Panc1 (cell line): ENCODE results near the gene C16orf74. TPM values are rescaled to one million over a fixed set of nuclear protein-coding genes. Genes with fewer than 3 reads are reported as not detected.

Experiments used
- ATAC-seq: fragments of 200-7000 bp; cut with Tn5 transposase; 2 replicates; pipeline ENCODE4 v1.9.1; 2020; ENCODE audit warnings: mild to moderate bottlenecking, moderate library complexity
- BruUV-seq: library from RNA; stranded (reverse); fragments of 400-500 nt; replicated peaks from 2 replicates; lab custom pipeline; 2021; lab: Mats Ljungman, UMichigan
- CTCF ChIA-PET: fragments of 300-600 bp; sonication (Branson Sonifier 250); formaldehyde crosslinking; loops from one replicate; lab custom pipeline; 2022; ENCODE audit warnings: antibody characterized with exemption; lab: Charles Lee
- POLR2A ChIA-PET: fragments of 300-600 bp; sonication (Branson Sonifier 250); formaldehyde crosslinking; loops from one replicate; lab custom pipeline; 2022; ENCODE audit warnings: antibody characterized with exemption; lab: Charles Lee
- DNase-seq: peaks from one replicate; pipeline ENCODE4 v3.0.0-alpha.2; 2010; ENCODE audit warnings: low read depth, low spot score
- H3K27ac ChIP-seq: 2 replicates; pipeline ENCODE4 v1.5.1; 2011; ENCODE audit warnings: mild to moderate bottlenecking, low read length, inconsistent platforms
- H3K27me3 ChIP-seq: fragments of 200-500 bp; sonication (Bioruptor generic); 2 replicates; pipeline ENCODE4 v1.6.0; 2014; ENCODE audit warnings: low read length, inconsistent platforms; ENCODE audit not compliant: control insufficient read depth, insufficient read depth
- H3K36me3 ChIP-seq: fragments of 200-500 bp; sonication (Bioruptor generic); 2 replicates; pipeline ENCODE4 v1.5.1; 2014; ENCODE audit warnings: inconsistent platforms, mild to moderate bottlenecking, low read length, moderate library complexity; ENCODE audit not compliant: control insufficient read depth, insufficient read depth
- H3K4me1 ChIP-seq: 2 replicates; pipeline ENCODE4 v1.5.1; 2011; ENCODE audit warnings: inconsistent platforms, mild to moderate bottlenecking, low read length, moderate library complexity; ENCODE audit not compliant: control insufficient read depth, insufficient read depth
- H3K4me3 ChIP-seq, 2 experiments: 2 replicates each; pipeline ENCODE4 v1.5.1; 2011 to 2012; ENCODE audit warnings: low read depth in 2 of 2, low read length in 2 of 2, mild to moderate bottlenecking in 2 of 2, inconsistent platforms in 1 of 2, moderate library complexity in 1 of 2
- H3K9me3 ChIP-seq: fragments of 200-500 bp; sonication (Bioruptor generic); 2 replicates; pipeline ENCODE4 v1.5.1; 2014; ENCODE audit warnings: low read depth, mild to moderate bottlenecking, inconsistent platforms, low read length, moderate library complexity; ENCODE audit not compliant: control insufficient read depth, insufficient read depth
- POLR2AphosphoS5 ChIP-seq: IDR thresholded peaks from 2 replicates; pipeline ENCODE4 v1.6.1; 2012; ENCODE audit warnings: mild to moderate bottlenecking, low read depth, low read length, moderate library complexity
- SIN3A ChIP-seq: IDR thresholded peaks from 2 replicates; pipeline ENCODE4 v1.6.1; 2012; ENCODE audit warnings: low read depth, mild to moderate bottlenecking, low read length, moderate library complexity, borderline replicate concordance; ENCODE audit not compliant: insufficient read depth
- TCF7L2 ChIP-seq: IDR thresholded peaks from 2 replicates; pipeline ENCODE4 v1.6.1; 2011; ENCODE audit warnings: mild to moderate bottlenecking, low read depth, low read length, inconsistent platforms
- in situ Hi-C: cut with HindIII; loops from 2 replicates; pipeline ENCODE4 v1.10.0; 2016; ENCODE audit warnings: low sequenced_read_pairs, low pct_unique_long_range_greater_than_20kb
- intact Hi-C: fragments of 100-400 bp; cut with micrococcal nuclease; formaldehyde crosslinking; loops from one replicate; pipeline ENCODE4 v1.10.0; 2022; ENCODE audit not compliant: unreplicated experiment
- total RNA-seq: library from RNA; stranded (reverse); gene quantifications from one replicate; pipeline ENCODE4 v1.2.1, GENCODE V29; 2021; ENCODE audit not compliant: unreplicated experiment
- TF ChIP-seq, protein P1 (sequence below): fragments of 450-650 bp; IDR thresholded peaks from 2 replicates; pipeline ENCODE4 v1.5.1; 2017; ENCODE audit warnings: mild to moderate bottlenecking
- TF ChIP-seq, protein P2 (sequence below), 2 experiments: IDR thresholded peaks; 2 replicates each; pipeline ENCODE4 v1.6.1; 2011 to 2012; ENCODE audit warnings: low read depth in 2 of 2, control low read depth in 1 of 2, low read length in 1 of 2, mild to moderate bottlenecking in 1 of 2, moderate library complexity in 1 of 2; ENCODE audit not compliant: insufficient read depth in 1 of 2

The C16orf74 gene
- total RNA-seq, 1 experiment from 2014 or later: 1.5 TPM

DNA sequence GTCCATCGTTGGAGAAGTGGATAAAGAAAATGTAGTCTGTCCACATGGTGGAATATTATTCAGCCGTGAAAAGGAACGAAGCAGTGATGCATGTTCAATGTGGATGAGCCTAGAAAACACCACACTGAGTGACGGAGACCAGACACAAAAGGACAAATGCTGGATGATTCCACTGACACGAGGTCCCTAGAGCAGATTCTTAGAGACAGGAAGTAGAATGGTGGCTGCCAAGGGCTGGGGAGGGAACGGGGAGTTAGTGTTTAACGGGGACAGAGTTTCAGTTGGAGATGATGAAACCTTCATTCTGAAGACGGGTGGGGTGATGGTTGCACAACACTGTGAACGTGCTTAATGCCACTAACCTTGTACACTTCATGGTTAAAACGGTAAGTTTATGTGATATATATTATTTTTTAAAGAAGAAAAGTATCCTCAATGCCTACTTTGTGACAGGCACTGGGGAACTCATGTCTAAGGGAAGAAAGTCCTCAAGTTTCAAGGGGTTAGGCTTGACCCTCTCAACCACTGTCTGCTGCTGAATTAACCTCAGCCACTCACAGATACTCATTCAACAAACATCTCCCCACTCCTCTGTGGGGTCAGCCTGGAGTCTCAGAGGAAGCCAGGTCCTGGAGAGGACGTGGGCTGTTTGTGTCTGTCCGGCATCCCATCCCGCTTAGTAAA is 17.6 kb downstream of the C16orf74 start:
- Histone ChIP-seq H3K27ac (no peak overlapping the region), H3K36me3 (no peaks in the 10 kb centered on the region), H3K4me1 (no peaks in the 10 kb centered on the region), H3K27me3 (no peaks in the 10 kb centered on the region), H3K4me3 (no peak overlapping the region), H3K9me3 (no peaks in the 10 kb centered on the region)
- intact Hi-C loops (no loop called here), in situ Hi-C loops (no loop called here)
- BruUV-seq: no TSS peak
- TF ChIP-seq, protein P1, sequence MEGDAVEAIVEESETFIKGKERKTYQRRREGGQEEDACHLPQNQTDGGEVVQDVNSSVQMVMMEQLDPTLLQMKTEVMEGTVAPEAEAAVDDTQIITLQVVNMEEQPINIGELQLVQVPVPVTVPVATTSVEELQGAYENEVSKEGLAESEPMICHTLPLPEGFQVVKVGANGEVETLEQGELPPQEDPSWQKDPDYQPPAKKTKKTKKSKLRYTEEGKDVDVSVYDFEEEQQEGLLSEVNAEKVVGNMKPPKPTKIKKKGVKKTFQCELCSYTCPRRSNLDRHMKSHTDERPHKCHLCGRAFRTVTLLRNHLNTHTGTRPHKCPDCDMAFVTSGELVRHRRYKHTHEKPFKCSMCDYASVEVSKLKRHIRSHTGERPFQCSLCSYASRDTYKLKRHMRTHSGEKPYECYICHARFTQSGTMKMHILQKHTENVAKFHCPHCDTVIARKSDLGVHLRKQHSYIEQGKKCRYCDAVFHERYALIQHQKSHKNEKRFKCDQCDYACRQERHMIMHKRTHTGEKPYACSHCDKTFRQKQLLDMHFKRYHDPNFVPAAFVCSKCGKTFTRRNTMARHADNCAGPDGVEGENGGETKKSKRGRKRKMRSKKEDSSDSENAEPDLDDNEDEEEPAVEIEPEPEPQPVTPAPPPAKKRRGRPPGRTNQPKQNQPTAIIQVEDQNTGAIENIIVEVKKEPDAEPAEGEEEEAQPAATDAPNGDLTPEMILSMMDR: no peak
- TF ChIP-seq, protein P2, sequence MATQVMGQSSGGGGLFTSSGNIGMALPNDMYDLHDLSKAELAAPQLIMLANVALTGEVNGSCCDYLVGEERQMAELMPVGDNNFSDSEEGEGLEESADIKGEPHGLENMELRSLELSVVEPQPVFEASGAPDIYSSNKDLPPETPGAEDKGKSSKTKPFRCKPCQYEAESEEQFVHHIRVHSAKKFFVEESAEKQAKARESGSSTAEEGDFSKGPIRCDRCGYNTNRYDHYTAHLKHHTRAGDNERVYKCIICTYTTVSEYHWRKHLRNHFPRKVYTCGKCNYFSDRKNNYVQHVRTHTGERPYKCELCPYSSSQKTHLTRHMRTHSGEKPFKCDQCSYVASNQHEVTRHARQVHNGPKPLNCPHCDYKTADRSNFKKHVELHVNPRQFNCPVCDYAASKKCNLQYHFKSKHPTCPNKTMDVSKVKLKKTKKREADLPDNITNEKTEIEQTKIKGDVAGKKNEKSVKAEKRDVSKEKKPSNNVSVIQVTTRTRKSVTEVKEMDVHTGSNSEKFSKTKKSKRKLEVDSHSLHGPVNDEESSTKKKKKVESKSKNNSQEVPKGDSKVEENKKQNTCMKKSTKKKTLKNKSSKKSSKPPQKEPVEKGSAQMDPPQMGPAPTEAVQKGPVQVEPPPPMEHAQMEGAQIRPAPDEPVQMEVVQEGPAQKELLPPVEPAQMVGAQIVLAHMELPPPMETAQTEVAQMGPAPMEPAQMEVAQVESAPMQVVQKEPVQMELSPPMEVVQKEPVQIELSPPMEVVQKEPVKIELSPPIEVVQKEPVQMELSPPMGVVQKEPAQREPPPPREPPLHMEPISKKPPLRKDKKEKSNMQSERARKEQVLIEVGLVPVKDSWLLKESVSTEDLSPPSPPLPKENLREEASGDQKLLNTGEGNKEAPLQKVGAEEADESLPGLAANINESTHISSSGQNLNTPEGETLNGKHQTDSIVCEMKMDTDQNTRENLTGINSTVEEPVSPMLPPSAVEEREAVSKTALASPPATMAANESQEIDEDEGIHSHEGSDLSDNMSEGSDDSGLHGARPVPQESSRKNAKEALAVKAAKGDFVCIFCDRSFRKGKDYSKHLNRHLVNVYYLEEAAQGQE (IDR thresholded peaks at IDR 0.05; ENCODE audit: insufficient read depth in 1 of 2, low read depth in 2 of 2, low read length in 1 of 2): no peak
- TF ChIP-seq SIN3A: no peak
- no peak for TF ChIP-seq POLR2AphosphoS5
- TF ChIP-seq TCF7L2: no peak
- CTCF ChIA-PET: no interaction called here
- DNase-seq (no peak), ATAC-seq (no peak)
- POLR2A ChIA-PET: no interaction called here

DNA sequence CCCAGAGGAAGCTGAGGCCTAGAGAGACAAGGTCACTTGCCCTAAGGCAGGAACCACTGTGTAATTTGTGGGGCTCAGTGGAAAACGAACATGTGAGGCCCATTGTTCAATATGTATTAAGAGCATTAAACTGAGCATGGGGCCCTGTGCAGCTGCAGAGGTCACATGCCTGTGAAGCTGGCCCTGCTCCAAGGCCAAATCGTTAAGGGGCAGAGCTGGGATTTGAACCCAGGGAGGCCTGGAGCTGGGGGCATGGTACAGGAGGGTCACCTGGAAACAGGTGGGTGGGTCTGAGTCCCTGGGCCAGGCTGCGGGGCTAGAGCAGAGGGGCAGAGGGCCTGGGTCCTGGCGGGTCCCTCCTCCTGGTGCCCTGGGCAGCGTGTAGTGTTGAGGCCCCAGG is 19.7 kb downstream of the C16orf74 start:
- Histone ChIP-seq H3K9me3 (no peaks in the 10 kb centered on the region), H3K36me3 (no peaks in the 10 kb centered on the region), H3K4me1 (no peaks in the 10 kb centered on the region), H3K27me3 (no peaks in the 10 kb centered on the region), H3K4me3 (no peak overlapping the region), H3K27ac (no peak overlapping the region)
- CTCF ChIA-PET: no interaction called here
- POLR2A ChIA-PET: no interaction called here
- TF ChIP-seq, protein P2 (IDR thresholded peaks at IDR 0.05; ENCODE audit: insufficient read depth in 1 of 2, low read depth in 2 of 2, low read length in 1 of 2): no peak
- no peak for TF ChIP-seq POLR2AphosphoS5
- TF ChIP-seq SIN3A: no peak
- TF ChIP-seq, protein P1: no peak
- TF ChIP-seq TCF7L2: no peak
- ATAC-seq (no peak), DNase-seq (no peak)
- BruUV-seq: no TSS peak
- in situ Hi-C loops (no loop called here), intact Hi-C loops (no loop called here)
